Stimulated activated CD4-positive, alpha-beta T cell treated with anti-CD3 and anti-CD28 coated beads, Interleukin-12 subunit alpha, Interleukin-12 subunit beta, amount 100 ng/mL, for 4 hours (primary cell): ENCODE results near the gene CCDC34.

Experiments used
- DNase-seq: peaks from one replicate; pipeline ENCODE4 v3.0.0-alpha.2; 2020

Gene CCDC34

DNA sequence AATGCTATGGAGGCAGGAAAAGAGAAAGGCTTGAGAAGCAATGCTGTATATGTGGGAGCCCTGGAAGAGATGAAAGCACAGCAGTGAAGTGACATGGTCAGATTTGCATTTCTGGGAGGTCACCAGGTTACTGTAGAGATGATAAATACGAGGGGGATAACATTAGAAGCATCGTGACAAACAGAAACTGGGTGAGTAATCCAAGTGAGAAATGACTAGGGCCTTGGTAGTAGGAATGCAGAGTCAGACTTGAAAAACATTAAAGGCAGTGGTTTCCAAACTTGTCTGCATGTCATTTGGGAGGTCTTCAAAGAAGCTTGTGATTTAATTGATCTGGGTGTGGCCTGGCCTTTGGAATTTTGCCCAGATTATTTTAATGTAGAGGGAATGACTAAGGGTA, 43.9 kb downstream of the CCDC34 start:
- no peak for DNase-seq

DNA sequence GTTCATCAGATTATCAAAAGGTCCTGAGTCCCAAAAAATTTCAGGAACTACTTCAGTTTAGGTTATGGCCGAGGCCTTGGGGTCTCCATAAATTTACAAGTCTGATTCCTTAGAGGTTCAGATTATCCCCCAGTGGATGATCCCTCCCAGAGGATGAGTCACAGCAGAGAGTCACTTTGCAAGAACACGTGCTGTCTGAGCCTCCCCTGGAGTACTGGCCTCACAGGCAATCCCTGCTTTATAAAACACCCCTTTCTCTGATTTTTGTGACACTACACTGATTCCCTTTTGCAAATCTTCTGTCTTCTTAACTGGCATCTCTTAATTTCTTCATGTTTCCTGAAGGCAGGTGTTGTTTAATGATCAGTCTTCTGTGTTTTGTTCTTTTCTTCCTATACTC, 45.3 kb downstream of the CCDC34 start:
- no peak for DNase-seq

DNA sequence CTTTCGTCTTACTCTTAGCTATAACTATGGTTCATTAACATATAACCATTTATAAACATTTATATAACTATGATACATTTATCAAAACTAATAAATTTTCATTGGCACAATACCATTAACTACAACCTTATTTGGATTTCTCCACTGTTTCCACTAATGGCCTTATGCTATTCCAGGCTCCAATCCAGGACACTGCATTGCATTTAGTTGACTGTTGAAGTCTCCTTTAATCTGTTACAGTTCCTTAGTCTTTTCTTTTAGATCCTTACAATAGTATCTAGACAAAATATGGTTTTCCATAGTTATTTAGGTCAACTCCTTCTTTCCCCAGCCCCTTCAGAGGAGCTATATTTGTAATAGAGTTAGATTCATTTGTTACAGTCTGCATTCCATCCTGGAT, 47.2 kb downstream of the CCDC34 start:
- no peak for DNase-seq

DNA sequence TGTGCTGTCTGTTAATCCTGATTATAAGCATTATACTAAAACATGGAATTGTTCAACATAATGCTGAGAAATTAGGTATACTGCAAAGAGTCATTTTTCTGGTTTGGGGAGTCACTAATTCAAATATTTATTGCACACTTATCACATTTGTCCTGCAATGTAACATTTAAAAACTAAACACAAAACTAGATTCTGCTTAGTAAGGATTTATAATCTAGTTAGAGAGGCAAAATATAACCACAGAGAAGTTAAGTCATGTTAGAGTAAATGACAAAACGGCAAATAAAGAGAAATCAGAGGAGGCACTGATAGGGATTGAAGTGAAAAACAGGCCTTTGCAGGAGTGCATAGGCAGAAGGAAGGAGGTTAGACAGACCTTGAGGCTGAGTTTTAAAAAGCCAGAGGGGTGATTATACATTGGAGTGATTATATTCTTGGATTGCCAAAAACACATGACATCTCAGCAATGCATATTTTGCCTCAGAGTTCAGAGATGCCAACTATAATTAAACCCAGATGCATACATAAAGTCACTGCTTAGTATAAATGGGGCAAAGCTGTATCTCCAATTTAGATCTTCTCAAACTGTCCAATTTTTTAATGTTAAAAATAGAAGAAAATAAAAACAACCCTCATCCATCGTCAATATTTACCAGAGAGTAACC, 49.7 kb downstream of the CCDC34 start:
- no peak for DNase-seq

DNA sequence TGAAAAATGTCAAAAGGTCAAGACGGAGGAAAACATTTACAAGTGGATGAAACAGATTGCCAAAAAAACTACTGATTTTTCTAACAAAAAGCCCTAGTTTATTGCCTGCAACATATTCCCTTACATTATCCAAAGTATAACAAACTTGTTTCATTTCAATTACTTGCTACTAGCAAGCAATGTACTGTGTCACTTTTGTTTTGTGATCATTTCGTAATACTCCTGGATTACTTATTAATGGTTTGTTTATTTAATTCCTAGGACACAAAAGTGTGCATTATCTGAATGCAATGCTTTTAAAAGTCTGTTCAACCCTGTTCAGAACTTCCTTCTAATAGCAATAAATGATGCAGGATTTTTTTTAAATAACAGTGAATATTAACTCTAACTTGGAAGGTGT, 50.9 kb downstream of the CCDC34 start:
- no peak for DNase-seq

DNA sequence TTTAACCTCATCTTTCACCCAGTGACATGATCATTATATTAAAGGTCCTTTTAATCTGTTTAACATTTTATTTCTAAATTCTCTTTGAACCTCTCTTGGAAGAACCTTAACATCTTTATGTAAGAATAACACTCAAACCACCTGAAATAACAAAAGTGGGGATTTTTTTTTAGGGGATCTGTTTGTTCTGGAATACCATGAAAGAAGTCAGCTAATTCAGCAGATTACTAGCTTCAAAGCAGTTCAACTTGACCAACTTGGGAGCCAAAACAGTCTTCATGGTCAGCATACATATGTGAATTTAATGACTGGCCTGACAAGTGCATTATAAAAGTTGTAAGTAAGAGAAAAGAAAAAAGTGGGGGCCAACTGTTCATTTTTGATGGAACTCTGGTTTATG, 52.3 kb downstream of the CCDC34 start:
- DNase-seq = no peak

DNA sequence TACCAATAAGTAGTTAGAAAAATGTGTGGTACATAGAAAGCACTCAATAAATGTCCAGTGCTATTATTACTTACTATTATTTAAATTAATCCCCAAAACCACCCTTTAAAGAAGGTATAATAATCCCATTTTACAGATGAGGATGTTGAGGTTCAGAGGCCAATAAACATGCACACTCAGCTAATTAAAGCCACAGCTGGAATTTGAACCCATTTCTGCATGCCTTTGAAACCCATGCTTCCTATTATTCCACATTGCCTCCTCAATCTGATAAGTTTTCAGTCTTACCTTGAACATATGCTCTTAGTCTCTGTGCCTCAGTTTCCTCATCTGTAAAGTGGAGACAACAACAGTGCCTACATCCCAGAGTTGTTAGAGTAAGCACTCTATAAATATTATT, 52.8 kb downstream of the CCDC34 start:
- DNase-seq = no peak

DNA sequence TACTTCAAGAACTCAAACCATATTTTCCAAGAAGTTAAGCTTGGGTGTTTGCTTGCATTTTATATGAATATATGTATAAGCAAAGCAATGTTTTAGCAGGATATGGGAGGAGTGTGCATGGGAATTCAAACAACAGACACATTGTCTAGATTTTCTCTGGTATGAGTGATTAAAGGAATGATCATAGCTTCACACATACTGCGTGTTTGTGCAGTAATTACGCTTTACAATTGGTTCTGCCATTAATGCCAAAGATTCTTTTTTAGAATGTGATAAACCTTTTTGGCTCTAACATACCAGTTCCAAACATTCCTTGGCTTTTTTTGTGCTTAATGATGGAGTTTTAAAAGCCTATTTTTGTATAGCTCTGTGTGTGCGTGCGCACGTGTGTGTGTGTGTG, 54.0 kb downstream of the CCDC34 start:
- DNase-seq = no peak

DNA sequence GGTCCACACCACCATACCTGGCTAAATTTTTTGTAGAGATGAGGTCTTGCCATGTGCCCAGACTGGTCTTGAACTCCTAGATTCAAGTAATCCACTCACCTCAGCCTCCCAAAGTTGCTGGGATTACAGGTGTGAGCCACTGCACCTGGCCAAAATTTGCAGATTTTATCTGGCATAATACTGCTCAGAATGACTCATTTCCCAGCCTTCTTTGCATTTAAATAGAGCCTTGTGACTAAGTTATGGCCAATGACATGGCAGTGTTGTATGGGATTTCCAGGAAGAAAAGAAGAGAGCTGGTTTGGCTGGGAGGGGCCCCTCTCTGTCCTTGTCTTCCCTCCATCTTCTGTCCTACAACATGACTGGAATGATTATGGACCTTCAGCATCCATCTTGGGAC, 55.8 kb downstream of the CCDC34 start:
- DNase-seq = no peak

DNA sequence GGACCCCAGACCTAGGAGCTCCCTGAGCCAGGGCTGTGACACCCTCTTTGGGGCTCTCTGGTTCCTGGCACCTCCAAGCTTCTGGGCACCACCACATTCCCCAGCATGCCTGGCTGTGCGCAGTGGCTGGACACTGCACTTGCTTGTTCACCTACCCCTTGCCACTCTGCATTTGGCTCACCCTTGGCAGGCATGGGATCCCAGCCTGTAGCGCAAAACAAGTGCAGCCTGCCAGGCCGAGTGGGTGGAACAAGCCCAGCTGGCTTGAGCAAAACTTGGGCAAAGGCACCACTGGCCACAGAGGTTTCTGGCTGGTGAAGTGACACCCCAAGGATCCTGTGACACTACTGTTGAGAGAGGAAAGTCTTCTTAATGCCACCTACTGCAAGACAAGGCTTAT, 57.3 kb downstream of the CCDC34 start:
- DNase-seq = no peak

DNA sequence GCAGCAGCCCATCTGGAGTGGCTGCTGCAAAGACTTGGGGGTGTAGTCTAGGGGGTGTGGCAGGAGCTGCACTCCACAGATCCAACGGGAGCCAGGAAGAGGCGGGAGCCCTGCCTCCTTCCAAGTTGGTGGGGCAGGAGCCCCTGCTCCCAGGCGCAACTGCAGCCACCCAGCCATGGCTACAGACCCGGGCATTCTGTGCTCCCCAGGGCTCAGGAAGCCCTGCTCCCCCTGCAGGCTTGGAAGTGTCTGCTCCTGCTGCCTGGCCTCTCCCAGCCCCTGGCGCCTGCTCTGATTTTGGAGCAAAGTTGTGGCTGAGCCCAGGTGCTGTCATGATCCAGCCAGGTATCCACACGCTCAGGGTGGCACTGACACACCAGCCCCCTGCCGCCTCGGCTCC, 58.5 kb downstream of the CCDC34 start:
- DNase-seq = no peak

DNA sequence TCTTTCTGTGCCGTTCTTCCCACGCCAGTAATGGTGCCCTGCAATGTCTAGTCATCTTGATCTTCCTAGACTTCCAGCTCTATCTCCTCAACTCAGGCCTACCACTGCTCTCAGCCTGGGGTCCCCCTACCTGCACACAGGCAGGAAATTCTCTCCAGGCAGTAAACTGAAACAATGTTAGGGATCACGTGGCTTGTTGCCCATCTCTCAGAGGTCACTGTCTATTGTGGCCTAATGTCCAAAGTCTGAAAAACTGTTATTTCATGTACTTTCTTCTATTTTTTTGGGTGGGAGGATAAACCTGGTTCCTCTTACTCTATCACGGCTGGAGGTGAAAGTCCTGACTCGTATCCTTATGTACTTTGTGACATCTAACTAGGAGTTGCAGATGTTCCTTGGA, 59.1 kb downstream of the CCDC34 start:
- no peak for DNase-seq

DNA sequence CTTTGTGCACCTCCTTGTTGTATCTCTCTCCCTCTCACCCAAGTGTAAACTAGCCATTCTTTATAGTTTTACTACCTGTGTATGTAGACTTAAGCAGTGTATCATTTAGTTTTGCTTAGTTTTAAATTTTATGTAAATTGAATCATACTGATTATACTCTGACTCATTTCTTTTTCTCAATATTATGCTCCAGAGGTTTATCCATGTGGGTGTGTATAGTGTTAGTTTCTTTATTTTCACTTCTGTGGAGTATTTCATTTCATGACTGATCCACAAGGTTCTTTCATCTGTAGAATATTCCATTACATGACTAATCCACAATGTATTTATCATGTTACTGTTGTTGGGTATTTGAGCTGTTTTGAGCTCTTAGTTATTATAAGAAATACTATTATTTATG, 62.0 kb downstream of the CCDC34 start:
- no peak for DNase-seq

DNA sequence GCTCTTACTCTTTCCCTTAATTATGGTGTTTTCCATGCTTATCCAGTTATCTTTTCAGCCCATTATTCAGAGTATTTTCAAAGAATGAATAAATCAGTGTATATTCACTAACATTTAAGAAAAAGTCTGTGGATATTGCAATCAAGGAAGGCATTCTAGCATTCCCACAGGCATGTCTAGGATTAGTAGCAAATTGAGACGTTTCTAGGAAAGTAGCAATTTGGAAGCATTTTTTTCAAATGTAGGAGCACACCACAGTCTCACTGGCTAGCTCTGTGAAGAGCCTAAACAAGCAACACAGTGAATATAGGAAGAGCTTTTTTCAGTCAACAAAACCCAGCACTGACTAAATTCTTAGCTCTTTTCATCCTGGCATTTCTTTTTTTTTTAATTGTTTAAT, 65.4 kb downstream of the CCDC34 start:
- DNase-seq = no peak

DNA sequence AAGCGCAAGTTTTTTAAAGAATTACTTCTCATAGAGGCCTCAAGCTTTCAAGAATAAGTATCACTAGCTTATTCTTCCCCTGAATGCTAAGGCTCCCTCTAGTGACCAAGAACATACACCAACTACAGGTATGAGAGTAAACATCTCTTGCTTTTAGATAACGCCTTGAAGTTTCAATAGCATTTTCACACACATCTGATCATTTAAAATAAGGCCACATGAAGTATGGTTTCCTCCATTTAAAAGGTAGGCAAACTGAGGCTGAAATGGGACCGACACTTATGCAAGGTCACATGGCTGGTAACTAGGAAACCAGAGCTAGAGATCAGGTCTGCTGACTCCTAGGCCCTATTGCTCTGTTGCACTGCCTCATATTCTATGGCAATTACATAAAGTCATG, 66.5 kb downstream of the CCDC34 start:
- no peak for DNase-seq

DNA sequence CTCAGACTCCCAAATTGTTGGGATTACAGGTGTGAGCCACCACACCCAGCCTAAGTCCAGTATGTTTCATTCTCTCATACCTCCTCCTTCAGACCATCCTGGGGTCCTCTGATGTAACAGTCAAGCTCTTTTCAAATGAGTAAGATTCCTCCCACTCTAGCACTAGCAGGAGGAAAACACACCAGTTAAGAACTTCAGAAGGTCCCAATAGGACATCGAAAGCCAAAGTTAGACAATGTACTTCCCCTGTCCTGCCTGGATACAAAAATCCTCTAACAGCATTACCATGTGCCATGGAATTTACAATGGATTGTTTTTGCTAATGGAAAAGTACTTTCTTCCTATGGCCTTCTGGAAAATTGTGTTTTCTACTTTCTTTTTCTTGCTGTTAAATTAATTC, 67.1 kb downstream of the CCDC34 start:
- DNase-seq = no peak

DNA sequence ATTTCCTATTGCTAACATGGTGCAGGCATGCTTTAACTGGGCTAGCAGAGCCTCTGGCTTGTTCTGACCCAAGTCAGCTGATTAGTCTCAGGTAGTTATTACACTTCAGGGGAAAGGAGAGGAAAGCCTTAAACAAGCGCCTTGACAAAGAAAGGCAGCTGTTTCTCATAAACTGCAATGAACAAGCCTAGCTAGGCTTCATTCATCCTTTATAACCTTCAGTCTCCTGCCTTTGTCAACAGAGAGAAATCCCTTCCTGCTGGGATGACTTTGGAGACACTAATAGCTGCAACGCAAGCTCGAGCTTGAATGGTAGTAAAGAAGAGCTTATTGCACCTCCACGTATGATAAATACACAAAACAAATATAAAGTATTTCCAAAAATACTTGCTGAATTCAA, 68.4 kb downstream of the CCDC34 start:
- no peak for DNase-seq

DNA sequence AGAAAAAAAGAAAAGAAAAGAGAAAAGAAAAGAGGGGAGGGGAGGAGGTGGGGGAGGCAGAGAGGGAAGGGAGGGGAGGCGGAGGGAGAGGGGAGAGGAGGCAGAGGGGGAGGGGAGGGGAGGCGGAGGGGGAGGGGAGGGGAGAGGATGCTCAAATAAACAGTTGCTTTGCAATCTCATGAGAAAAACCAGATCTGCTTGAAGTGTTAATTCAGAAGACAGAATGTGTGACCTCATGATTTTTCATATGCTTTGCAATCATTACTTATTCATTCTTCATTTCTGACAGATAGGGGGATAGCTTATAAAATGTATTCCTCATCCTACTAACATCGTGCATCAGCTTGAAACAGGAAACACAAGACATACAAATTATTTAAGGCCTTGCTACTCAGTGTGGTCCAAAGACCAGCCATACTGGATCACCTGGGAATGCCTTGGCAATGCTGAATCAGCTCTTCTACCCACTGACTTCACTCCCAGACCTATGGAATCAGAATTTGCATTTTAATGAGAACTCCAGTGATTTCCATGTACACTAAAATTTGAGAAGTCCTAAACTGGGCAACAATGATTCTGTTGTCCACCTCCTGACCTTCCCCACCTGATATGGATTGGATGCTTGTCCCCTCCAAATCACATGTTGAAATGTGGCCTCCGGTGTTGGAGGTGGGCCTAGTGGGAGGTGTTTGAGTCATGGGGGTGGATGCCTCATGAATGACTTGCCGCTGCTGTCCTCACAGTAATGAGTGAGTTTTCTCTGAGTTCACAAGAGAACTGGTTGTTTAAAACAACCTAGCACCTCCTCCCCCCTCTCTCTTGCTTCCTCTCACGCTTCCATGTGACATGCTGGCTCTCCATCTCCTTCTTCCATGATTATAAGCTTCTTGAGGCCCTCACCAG, 69.2 kb downstream of the CCDC34 start:
- no peak for DNase-seq

DNA sequence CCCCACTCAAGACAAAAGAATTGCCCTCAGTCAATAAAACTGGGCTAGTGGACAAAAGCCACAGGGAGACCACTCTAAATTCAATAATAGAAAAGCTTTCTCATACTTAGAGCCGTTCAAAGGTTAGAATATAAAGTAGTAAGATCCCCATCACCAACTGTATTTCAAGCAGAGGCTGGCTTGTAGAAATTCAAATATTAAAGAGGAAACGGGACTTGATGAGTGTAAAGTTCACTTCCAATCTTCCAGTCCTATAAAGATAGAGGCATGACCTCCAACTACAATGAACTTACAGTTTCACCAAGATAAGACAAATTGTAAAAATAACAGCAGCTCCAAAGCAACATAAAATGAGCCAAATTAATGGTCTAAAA, 70.4 kb downstream of the CCDC34 start:
- DNase-seq = no peak

DNA sequence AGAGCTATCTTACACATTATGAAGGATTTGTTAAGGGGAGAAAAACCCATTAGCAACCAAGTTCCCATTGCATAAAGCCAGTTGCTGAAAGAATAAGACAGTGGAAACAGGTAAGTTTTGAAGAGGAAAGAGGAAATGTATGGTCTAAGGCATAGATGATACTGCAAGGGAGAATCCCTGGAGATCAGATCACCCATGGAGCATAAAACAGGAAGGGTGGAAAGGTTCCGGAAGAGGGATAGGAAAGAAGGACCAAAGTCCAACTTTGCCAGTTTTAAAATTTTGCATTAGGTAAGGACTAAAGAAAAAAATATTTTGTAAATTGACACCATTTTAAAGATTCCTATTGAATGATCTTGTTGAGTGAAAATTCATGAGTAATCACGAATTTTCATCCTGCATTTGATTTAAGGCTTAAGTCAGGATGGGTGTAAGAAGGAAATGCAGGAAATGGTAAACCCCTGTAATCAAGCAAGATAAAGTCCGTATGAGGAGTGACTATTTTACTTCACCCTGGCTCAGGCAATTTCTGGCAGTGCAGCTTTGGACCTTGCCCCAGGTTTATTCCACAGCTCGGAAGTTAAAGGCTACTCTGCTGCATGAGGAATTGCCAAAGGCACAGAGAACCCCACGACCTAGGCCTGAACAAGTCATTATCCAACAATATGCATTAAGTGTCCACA, 70.9 kb downstream of the CCDC34 start:
- no peak for DNase-seq

DNA sequence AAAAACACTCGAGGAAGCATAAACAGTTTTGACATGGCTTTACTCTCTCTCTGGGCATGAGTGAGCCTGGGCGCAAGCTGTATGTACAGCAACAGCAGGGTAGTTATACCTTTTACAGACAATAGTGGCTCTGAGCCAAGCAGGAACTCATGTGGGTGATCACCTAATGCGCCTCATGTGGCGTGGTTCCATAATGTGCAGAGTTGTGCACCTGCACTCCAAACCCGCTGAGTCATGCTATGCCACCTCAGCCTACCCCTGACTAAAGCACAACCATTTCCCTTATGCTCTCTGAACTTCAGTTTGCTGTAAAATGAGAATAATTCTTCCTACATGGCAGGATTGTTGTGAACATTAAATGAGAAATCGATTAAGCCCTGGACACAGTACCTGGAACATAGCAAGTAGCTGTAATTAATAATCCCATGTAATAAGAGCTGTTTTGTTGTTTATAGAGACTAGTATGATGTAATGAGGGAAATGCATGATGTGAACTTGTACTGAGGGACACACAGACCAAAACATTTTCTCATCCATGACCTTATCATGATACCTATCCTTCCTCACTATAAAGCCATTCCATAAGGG, 71.6 kb downstream of the CCDC34 start:
- no peak for DNase-seq

DNA sequence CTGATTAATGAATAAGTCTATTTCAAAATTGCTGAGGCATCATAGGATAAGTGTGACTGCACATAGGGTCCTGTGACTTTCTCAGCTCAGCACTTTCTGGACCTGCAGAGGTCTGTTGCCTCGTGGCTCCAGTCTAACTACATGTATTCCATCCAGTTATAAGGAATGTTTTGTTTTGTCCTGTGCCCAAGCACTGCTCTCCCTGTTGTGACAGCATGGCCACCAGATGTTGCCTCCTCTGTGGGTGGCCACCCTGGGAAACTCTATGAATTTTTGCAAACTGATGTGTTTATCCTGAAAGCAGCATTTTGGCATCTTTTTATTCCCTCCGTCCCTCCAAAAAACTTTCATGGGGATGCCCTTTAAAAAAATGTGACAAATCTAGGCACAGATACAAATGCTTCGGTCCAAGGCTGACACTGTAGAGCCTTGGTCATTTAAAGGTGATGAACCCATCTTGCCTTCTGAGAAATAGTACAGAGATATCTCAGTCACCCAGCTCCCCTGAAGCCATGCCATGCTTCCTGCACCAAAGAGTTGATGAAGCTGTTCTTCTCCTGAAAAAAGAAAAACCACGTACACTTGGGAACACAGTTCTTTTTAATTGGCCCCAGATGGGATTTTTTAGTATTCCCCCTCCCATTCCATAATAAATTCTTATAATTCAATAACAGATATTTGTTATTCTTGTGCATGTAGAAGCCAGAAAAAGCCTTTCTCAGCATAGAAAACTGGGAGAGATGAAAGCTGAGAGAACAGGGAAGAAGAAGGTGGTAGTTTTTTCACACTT, 72.6 kb downstream of the CCDC34 start:
- DNase-seq = no peak
